Purkinje cell (primary cell): ENCODE measurements around the gene CEP152. TPM values are rescaled to one million over a fixed set of nuclear protein-coding genes. Genes with fewer than 3 reads are reported as not detected.

Experiments used
- polyA plus RNA-seq: library from polyadenylated mRNA; unstranded; fragments of >200 nt; fragmentation: Nextera tagmentation; gene quantifications from 2 replicates; pipeline ENCODE4 v1.2.1, GENCODE V29; 2014

The CEP152 gene
- polyA plus RNA-seq = 2.3 and 3.8 TPM in 2 replicates

GRCh38 chr15:48810414-48811324 is at the start of gene CEP152:
TSS of gene CEP152 (minus strand) at chr15:48811069. CDS start at chr15:48805649, 5,420 bp downstream.

Other genes starting within 250 kb of the CEP152 start
- 2.3 and 2.4 TPM in 2 replicates for gene FBN1, start 165.4 kb downstream of the CEP152 start, polyA plus RNA-seq
- 141 and 167 TPM in 2 replicates for gene EID1, start 67.1 kb upstream of the CEP152 start, polyA plus RNA-seq
- gene SHC4, start 152.8 kb upstream of the CEP152 start, polyA plus RNA-seq = 0.06 and 2.9 TPM in 2 replicates
- gene SECISBP2L, start 235.4 kb upstream of the CEP152 start, polyA plus RNA-seq = 146 and 184 TPM in 2 replicates